H1 (cell line): ENCODE data around the gene PNMA8B. TPM values are rescaled to one million over a fixed set of nuclear protein-coding genes. Genes with fewer than 3 reads are reported as not detected.

ENCODE experiments used
- CHD2 ChIP-seq: IDR thresholded peaks from 2 replicates; pipeline ENCODE4 v1.6.1; 2012; ENCODE audit warnings: low read length, improper control_type of control experiment
- CHD7 ChIP-seq: fragments of 300-600 bp; sonication (generic); IDR thresholded peaks from 2 replicates; pipeline ENCODE4 v1.7.1; 2012; ENCODE audit warnings: low read length, moderate library complexity, mild to moderate bottlenecking, inconsistent platforms; ENCODE audit not compliant: insufficient replicate concordance
- KDM5A ChIP-seq: fragments of 200-600 bp; IDR thresholded peaks from 2 replicates; pipeline ENCODE4 v1.7.1; 2012; ENCODE audit warnings: mild to moderate bottlenecking, low read length, inconsistent platforms, mixed read lengths
- polyA plus RNA-seq, 7 experiments: library from polyadenylated mRNA; depleted of rRNA in 3 of 7; stranded (reverse) in 5 of 7; unstranded in 2 of 7; fragments of >200 nt in 5 of 7; fragments of 200-250 nt in 2 of 7; gene quantifications; 1 replicate in 5 of 7; 2 replicates in 1 of 7; 4 replicates in 1 of 7; pipeline versions ENCODE4 v1.2.1 to v1.2.3, GENCODE V29; 2011 to 2013; ENCODE audit warnings: missing spikeins in 2 of 7, mixed read lengths in 2 of 7
- total RNA-seq: library from RNA; stranded (reverse); fragmentation: NEBNext Ultra II Directional; extraction: Animal tissue kit (Norgen Biotek cat#: 25700); gene quantifications from 2 replicates; pipeline ENCODE4 v1.2.1, GENCODE V29; 2021
- TF ChIP-seq, protein P1 (sequence below): IDR thresholded peaks from 2 replicates; pipeline ENCODE4 v1.6.1; 2011; ENCODE audit warnings: low read depth, mild to moderate bottlenecking, low read length; ENCODE audit not compliant: insufficient read depth

The PNMA8B gene
- total and polyA plus RNA-seq, 2 of the 8 experiments (the other 6 are each of a cell fraction or from before 2014, with no cell fraction given) = 0.48 to 1.4 TPM

DNA sequence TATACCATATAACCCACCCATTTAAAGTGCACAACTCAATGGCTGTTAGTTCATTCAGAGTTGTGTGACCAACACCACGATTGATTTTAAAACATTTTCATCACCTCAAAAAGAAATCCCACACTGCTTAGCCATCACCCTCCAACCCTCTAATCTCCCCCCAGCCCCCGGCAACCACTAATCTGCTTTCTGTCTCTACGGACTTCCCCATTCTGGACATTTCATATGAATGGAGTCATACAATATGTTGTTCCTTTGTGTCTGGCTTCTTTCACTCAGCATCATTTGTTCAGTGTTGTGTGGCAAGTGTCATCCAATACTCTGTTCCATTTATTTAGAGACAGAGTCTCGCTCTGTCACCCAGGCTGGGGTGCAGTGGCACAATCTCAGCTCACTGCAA, 4.0 kb upstream of the PNMA8B start (continued):
- TF ChIP-seq CHD7 (no peak), CHD2 (no peak), KDM5A (no peak)
- TF ChIP-seq, protein P1, sequence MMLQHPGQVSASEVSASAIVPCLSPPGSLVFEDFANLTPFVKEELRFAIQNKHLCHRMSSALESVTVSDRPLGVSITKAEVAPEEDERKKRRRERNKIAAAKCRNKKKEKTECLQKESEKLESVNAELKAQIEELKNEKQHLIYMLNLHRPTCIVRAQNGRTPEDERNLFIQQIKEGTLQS = no peak
